Measurements from ENCODE around the gene CORIN. TPM values are rescaled to one million over a fixed set of nuclear protein-coding genes. Genes with fewer than 3 reads are reported as not detected.

The CORIN gene
- total RNA-seq, 8 experiments from 2014 or later = 0.25 to 1.5 (median 0.69) TPM

DNA sequence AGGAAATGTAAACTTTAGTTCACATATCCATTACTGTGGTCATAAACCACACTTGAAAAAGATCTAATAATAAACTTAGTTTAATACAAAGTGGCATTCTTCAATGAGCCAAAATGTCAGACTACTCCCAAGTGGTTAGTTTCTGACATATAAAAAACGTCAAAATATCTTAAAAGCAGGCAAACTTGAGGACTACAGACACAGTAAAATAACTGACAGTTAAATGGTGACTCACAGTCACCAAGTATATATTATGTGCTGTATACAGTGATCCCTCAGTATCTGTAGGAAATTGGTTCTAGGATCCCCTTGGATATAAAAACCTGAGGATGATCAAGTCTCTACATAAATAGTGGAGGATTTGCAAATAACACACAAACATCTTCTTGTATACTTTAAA, 11.6 kb upstream of the CORIN start:
- no peak for ATAC-seq (replicated peaks in 6 of 8)
- 17 to 100% (median 82%) methylated on average over 1 of the region's 1 CpG; no CpG with 5 or more reads in 4 of the 10 experiments for WGBS, 10 experiments
- in situ Hi-C loops (cut with MboI; ENCODE audit: low pct_unique_long_range_greater_than_20kb in 2 of 9, low sequenced_read_pairs in 9 of 9, unreplicated experiment in 9 of 9) = no loop called here
- Histone ChIP-seq H3K27ac (no peak overlapping the region), H3K4me1 (replicated peaks in 1 of 2) (no peaks in the 10 kb centered on the region), H3K4me3 (no peak overlapping the region)

DNA sequence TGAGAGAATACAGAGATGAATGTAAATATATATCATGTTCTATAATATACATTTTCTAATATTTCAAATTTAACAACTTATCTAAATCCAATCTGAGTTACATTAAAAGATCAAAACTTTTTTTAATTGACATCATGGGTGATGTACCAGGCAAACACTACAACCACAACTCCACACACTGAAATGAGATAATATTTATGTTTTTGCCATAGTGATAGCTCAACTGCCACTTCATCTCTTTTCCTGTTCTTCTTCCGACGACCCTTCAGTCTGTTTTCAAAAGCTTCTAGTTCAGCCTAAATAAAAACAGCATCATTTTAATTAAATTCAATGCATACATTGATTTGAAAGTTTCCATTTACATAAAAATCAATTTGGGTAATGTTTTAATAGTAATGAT, 10.2 kb upstream of the CORIN start:
- in situ Hi-C loops (cut with MboI; ENCODE audit: low pct_unique_long_range_greater_than_20kb in 2 of 9, low sequenced_read_pairs in 9 of 9, unreplicated experiment in 9 of 9) = no loop called here
- ATAC-seq (replicated peaks in 6 of 8) = no peak
- 69 to 100% (median 98%) methylated on average over 2 of the region's 2 CpGs; no CpG with 5 or more reads in 2 of the 10 experiments for WGBS, 10 experiments
- no peaks in the 10 kb centered on the region for H3K4me1 ChIP-seq (replicated peaks in 1 of 2)
- no peak overlapping the region for H3K4me3 ChIP-seq
- H3K27ac ChIP-seq = no peak overlapping the region

GRCh38 chr4:47842985-47843384, 5.1 kb upstream of the CORIN start:
- in situ Hi-C loops (cut with MboI; ENCODE audit: low pct_unique_long_range_greater_than_20kb in 2 of 9, low sequenced_read_pairs in 9 of 9, unreplicated experiment in 9 of 9) = no loop called here
- Histone ChIP-seq H3K4me3 (no peak overlapping the region), H3K4me1 (replicated peaks in 1 of 2) (no peaks in the 10 kb centered on the region), H3K27ac (no peak overlapping the region)
- ATAC-seq (replicated peaks in 6 of 8) = no peak

- peaks cover 6 to 10% of the 10 kb centered on the region in 2 donors for H3K4me1 ChIP-seq (replicated peaks in 1 of 2)
- no peak for ATAC-seq (replicated peaks in 6 of 8)
- in situ Hi-C loops (cut with MboI; ENCODE audit: low pct_unique_long_range_greater_than_20kb in 2 of 9, low sequenced_read_pairs in 9 of 9, unreplicated experiment in 9 of 9) = no loop called here
- no peak overlapping the region for H3K4me3 ChIP-seq
- H3K27ac ChIP-seq = no peak overlapping the region
- WGBS, 10 experiments = 83 to 100% (median 89%) methylated on average over 1 of the region's 1 CpG; no CpG with 5 or more reads in 3 of the 10 experiments
These were observed 2.4 kb upstream of the CORIN start for GRCh38 chr4:47840291-47840690.

DNA sequence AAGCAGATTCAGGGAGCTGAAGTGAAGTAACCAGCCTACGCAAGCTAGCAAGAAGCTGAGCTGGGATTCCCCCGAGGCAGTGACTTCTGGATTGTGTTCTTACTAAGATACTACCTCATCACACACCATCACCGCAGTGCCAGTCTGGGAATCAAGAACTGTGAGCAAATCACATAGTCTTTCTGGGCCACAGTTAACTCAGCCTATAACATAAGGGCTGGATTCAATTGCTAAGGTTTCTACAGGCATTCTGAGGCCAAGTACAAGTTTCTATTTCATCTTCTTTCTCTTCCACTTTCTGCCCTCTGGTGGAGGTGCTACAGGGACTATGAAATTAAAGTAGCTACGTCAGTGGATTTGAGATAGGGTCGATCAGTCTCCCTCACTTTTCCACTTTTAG, 1.4 kb upstream of the CORIN start:
- WGBS, 10 experiments = 57 to 100% (median 83%) methylated on average over 1 to 5 of the region's 5 CpGs; no CpG with 5 or more reads in 1 of the 10 experiments
- in situ Hi-C loops (cut with MboI; ENCODE audit: low pct_unique_long_range_greater_than_20kb in 2 of 9, low sequenced_read_pairs in 9 of 9, unreplicated experiment in 9 of 9) = loop anchor here in 1 of 9 experiments (5.0 kb wide), 1 partner anchor 132 kb away; no protein-coding TSS in a partner anchor
- ATAC-seq (replicated peaks in 6 of 8) = peak in 1 of 8 experiments; percentile 3
- H3K4me1 ChIP-seq (replicated peaks in 1 of 2) = peaks cover 6 to 10% of the 10 kb centered on the region in 2 donors
- no peak overlapping the region for H3K27ac ChIP-seq
- H3K4me3 ChIP-seq = no peak overlapping the region

DNA sequence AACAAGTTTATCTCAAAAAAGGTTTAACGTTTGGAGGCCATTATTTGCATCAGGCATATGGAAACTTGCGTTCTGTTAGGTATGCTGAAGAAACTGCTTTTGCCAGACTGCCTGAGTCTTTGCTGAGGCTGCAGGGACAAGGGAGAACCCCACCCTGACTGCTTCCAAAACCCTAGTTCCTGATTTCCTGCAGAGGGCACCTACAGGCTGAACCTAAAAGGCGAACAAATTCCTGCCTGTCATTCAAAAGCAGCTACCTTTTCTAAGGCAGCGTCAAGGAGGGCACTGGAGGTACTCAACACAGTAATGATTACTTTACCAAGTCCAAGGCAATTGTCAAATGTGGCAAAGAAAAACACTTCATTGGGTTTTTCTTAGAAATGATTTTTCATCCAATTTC, 578 bp upstream of the CORIN start:
- Histone ChIP-seq H3K27ac (no peak overlapping the region), H3K4me3 (no peak overlapping the region), H3K4me1 (replicated peaks in 1 of 2) (peaks cover 6 to 10% of the 10 kb centered on the region in 2 donors)
- 0 to 80% (median 54%) methylated on average over 1 to 4 of the region's 4 CpGs for WGBS, 10 experiments
- ATAC-seq (replicated peaks in 6 of 8) = no peak
- in situ Hi-C loops (cut with MboI; ENCODE audit: low pct_unique_long_range_greater_than_20kb in 2 of 9, low sequenced_read_pairs in 9 of 9, unreplicated experiment in 9 of 9) = loop anchor here in 1 of 9 experiments (5.0 kb wide), 1 partner anchor 131 kb away; no protein-coding TSS in a partner anchor

GRCh38 chr4:47837094-47837907, 566 bp downstream of the CORIN start:
- ATAC-seq (replicated peaks in 6 of 8) = peak; percentile 52 to 79 (median 70)
- Histone ChIP-seq H3K4me3 (peak overlapping the region; percentile 23 to 35 (median 28)), H3K4me1 (replicated peaks in 1 of 2) (peaks cover 6 to 10% of the 10 kb centered on the region in 2 donors), H3K27ac (no peak overlapping the region)
- in situ Hi-C loops (cut with MboI; ENCODE audit: low pct_unique_long_range_greater_than_20kb in 2 of 9, low sequenced_read_pairs in 9 of 9, unreplicated experiment in 9 of 9) = loop anchor here in 1 of 9 experiments (5.0 kb wide), 1 partner anchor 130 kb away; no protein-coding TSS in a partner anchor
- WGBS, 10 experiments = 0 to 2% methylated on average over 2 to 12 of the region's 58 CpGs; no CpG with 5 or more reads in 8 of the 10 experiments

DNA sequence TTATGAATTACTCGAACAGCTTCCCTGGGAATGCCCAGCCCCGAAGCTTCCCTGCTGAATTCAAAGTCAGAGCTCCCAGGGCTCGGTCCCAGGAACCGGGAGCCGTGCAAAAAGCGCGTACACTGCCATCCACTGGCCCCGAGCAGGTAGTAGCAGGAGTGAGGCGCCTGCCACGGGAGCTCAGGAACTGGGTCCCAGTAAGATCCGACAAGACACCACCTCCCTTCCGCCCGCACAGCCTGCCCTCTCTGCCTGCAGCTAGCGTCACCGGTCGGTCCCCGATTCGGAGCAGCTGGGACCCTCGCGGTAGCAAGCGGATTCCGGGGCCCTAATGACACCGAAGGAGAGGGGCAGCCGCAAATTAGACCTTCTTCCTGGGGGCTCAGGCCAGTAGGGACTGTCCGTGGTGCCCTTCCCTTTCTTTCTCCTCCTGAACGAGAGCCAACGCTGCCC, 1.2 kb downstream of the CORIN start:
- peaks cover 6 to 10% of the 10 kb centered on the region in 2 donors for H3K4me1 ChIP-seq (replicated peaks in 1 of 2)
- 0 to 5% (median 0%) methylated on average over 1 to 10 of the region's 27 CpGs; no CpG with 5 or more reads in 3 of the 10 experiments for WGBS, 10 experiments
- in situ Hi-C loops (cut with MboI; ENCODE audit: low pct_unique_long_range_greater_than_20kb in 2 of 9, low sequenced_read_pairs in 9 of 9, unreplicated experiment in 9 of 9) = loop anchor here in 1 of 9 experiments (5.0 kb wide), 1 partner anchor 129 kb away; no protein-coding TSS in a partner anchor
- peak; percentile 88 to 96 (median 92) for ATAC-seq (replicated peaks in 6 of 8)
- no peak overlapping the region for H3K27ac ChIP-seq
- peak overlapping the region; percentile 23 to 35 (median 28) for H3K4me3 ChIP-seq

DNA sequence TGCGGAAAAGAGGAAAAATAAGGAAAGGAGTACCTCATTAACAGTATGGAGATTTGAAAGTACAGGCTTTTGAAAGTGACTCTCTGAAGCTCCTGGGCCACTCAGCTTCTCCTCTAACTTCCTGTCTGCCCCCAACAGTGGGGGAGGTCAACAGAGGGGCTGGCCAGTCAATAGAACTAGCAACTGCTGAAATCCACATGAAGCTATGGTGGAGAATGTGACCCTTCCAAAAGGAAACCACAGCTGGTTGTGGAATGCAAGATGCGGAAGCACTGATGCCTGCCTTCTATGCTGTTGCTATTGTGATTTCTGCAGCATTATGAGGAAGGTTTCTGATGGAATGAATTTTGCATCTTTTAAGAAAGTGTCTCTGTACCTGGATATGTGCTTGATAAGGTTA, 2.4 kb downstream of the CORIN start:
- H3K27ac ChIP-seq = no peak overlapping the region
- ATAC-seq (replicated peaks in 6 of 8) = no peak
- in situ Hi-C loops (cut with MboI; ENCODE audit: low pct_unique_long_range_greater_than_20kb in 2 of 9, low sequenced_read_pairs in 9 of 9, unreplicated experiment in 9 of 9) = loop anchor here in 1 of 9 experiments (5.0 kb wide), 1 partner anchor 128 kb away; no protein-coding TSS in a partner anchor
- no peak overlapping the region for H3K4me3 ChIP-seq
- peaks cover 9 to 10% of the 10 kb centered on the region in 2 donors for H3K4me1 ChIP-seq (replicated peaks in 1 of 2)
- 50 to 100% (median 86%) methylated on average over 1 to 2 of the region's 2 CpGs; no CpG with 5 or more reads in 2 of the 10 experiments for WGBS, 10 experiments

DNA sequence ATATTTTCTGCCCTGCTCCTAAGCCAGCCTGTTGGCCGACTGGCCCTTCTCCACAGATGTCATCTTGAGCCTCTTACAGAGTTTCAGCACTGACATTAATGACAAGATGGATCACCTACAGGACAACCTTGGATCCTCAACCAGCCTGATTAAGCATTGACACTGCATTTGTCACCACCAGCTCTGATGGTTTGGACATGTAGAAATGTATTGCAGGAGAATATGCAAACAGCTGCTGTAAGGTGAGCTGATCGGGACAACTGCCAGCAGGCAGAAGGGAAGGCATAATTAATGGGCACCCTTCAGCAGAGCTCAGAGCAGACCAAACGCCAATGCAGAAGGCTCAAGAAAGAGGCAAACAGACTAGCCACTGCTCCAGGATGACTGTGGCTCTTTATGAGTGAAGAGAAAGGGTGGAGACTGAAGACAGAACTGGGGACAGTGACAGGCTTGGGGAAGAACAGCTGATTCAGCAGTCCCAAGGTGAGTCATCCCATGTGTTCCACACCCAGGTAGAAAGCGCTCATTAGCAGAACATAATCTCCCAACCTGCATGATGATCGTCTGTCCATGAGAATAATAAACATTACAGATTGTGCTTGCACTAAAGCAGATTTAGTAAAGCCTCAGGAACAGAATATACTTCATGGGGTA, 6.7 kb downstream of the CORIN start:
- Histone ChIP-seq H3K4me3 (no peak overlapping the region), H3K27ac (no peak overlapping the region), H3K4me1 (replicated peaks in 1 of 2) (peaks cover 10 to 12% of the 10 kb centered on the region in 2 donors)
- 35 to 100% (median 67%) methylated on average over 1 to 4 of the region's 5 CpGs for WGBS, 10 experiments
- in situ Hi-C loops (cut with MboI; ENCODE audit: low pct_unique_long_range_greater_than_20kb in 2 of 9, low sequenced_read_pairs in 9 of 9, unreplicated experiment in 9 of 9) = no loop called here
- peak in 7 of 8 experiments; percentile 12 to 76 (median 35) for ATAC-seq (replicated peaks in 6 of 8)

DNA sequence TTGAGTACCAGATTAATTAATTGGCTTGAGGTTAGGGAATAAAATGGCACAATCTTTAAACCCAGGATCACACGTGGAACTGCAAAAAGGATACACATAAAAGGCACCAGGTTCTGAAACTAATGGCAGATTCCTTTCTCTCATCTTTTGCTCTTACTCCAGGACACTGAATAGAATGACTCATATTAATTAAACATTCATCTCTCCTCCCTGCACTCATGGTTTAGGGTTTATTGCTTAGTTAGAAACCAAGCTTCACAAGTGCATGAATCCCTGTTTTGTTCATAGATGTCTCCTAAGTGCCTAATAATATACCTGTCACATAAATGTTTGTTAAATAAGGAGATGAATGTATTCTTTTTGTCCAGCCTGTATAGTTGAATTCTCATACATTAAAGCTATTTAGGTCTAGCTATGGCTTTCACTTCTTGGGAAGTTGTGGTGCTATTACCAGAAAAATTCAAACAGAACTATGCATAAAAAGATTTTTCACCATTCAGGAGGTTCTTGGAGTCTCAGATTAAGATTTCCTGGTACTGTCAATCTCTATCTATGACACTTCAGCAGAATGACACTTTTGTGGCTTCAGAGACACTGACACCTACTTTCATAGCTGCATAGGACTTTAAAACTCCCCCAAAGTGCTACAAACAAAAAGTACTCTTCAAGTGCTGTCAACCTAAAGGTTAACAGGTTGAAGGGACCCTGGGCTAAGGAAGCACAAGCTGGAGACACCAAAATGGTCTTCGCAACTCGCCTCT, 7.4 kb downstream of the CORIN start:
- 0 to 73% (median 10%) methylated on average over 1 to 3 of the region's 3 CpGs; no CpG with 5 or more reads in 4 of the 10 experiments for WGBS, 10 experiments
- Histone ChIP-seq H3K27ac (no peak overlapping the region), H3K4me3 (no peak overlapping the region), H3K4me1 (replicated peaks in 1 of 2) (peaks cover 3 to 6% of the 10 kb centered on the region in 2 donors)
- ATAC-seq (replicated peaks in 6 of 8) = peak in 7 of 8 experiments; percentile 39 to 93 (median 81)
- in situ Hi-C loops (cut with MboI; ENCODE audit: low pct_unique_long_range_greater_than_20kb in 2 of 9, low sequenced_read_pairs in 9 of 9, unreplicated experiment in 9 of 9) = no loop called here

- in situ Hi-C loops (cut with MboI; ENCODE audit: low pct_unique_long_range_greater_than_20kb in 2 of 9, low sequenced_read_pairs in 9 of 9, unreplicated experiment in 9 of 9) = no loop called here
- Histone ChIP-seq H3K27ac (no peak overlapping the region), H3K4me3 (no peak overlapping the region), H3K4me1 (replicated peaks in 1 of 2) (peaks cover 3 to 11% of the 10 kb centered on the region in 2 donors)
- ATAC-seq (replicated peaks in 6 of 8) = no peak
These were observed 8.4 kb downstream of the CORIN start for GRCh38 chr4:47829438-47829837.
